Measurements from ENCODE around the gene AURKA.
"Not testable (repeated sequence)": the region's sequence is repeated elsewhere in the genome, so short reads cannot be mapped to it uniquely, and the experiment has no call there.

The AURKA gene

GRCh38 chr20:56391037-56391436, 978 bp downstream of the AURKA start:
- DNase-seq (ENCODE audit: low read depth): no peak

GRCh38 chr20:56390396-56390795, 1.6 kb downstream of the AURKA start:
- DNase-seq (ENCODE audit: low read depth): not testable (repeated sequence)

GRCh38 chr20:56389807-56390206, 2.2 kb downstream of the AURKA start:
- DNase-seq (ENCODE audit: low read depth): no peak

- DNase-seq (ENCODE audit: low read depth): no peak
Observed at GRCh38 chr20:56388882-56389281, 3.1 kb downstream of the AURKA start.

- DNase-seq (ENCODE audit: low read depth): no peak
Observed at GRCh38 chr20:56386219-56386618, 5.8 kb downstream of the AURKA start.

- DNase-seq (ENCODE audit: low read depth): no peak
Observed at GRCh38 chr20:56385130-56385529, 6.9 kb downstream of the AURKA start.

GRCh38 chr20:56383334-56383733, 8.7 kb downstream of the AURKA start:
- no peak for DNase-seq (ENCODE audit: low read depth)

- no peak for DNase-seq (ENCODE audit: low read depth)
Observed at GRCh38 chr20:56382696-56383095, 9.3 kb downstream of the AURKA start.

- no peak for DNase-seq (ENCODE audit: low read depth)
Observed at GRCh38 chr20:56381501-56381900, 10.5 kb downstream of the AURKA start.

- DNase-seq (ENCODE audit: low read depth): no peak
Observed at GRCh38 chr20:56380375-56380774, 11.6 kb downstream of the AURKA start.

- no peak for DNase-seq (ENCODE audit: low read depth)
Observed at GRCh38 chr20:56378386-56378785, 13.6 kb downstream of the AURKA start.

- no peak for DNase-seq (ENCODE audit: low read depth)
Observed at GRCh38 chr20:56376331-56376730, 15.7 kb downstream of the AURKA start.

GRCh38 chr20:56373942-56374341, 18.1 kb downstream of the AURKA start:
- DNase-seq (ENCODE audit: low read depth): no peak

- DNase-seq (ENCODE audit: low read depth): no peak
Observed at GRCh38 chr20:56372850-56373249, 19.2 kb downstream of the AURKA start.

- no peak for DNase-seq (ENCODE audit: low read depth)
Observed at GRCh38 chr20:56371977-56372376, 20.0 kb downstream of the AURKA start.

GRCh38 chr20:56369179-56369578, 22.8 kb downstream of the AURKA start:
- no peak for DNase-seq (ENCODE audit: low read depth)

- DNase-seq (ENCODE audit: low read depth): no peak
Observed at GRCh38 chr20:56368351-56369134, 23.5 kb downstream of the AURKA start.

GRCh38 chr20:56363491-56363890, 28.5 kb downstream of the AURKA start:
- no peak for DNase-seq (ENCODE audit: low read depth)

- no peak for DNase-seq (ENCODE audit: low read depth)
Observed at GRCh38 chr20:56362833-56363413, 29.1 kb downstream of the AURKA start.

- DNase-seq (ENCODE audit: low read depth): no peak
Observed at GRCh38 chr20:56361900-56362299, 30.1 kb downstream of the AURKA start.

GRCh38 chr20:56360908-56361205, 31.2 kb downstream of the AURKA start:
- no peak for DNase-seq (ENCODE audit: low read depth)

- no peak for DNase-seq (ENCODE audit: low read depth)
Observed at GRCh38 chr20:56360133-56360907, 31.7 kb downstream of the AURKA start.

All from T-helper 22 cell (primary cell).